HG03457 (cell line): Measurements from ENCODE around the gene RASL10B.

ENCODE experiments used
- ATAC-seq: cut with Tn5 transposase; IDR thresholded peaks from one replicate; pipeline ENCODE4 v1.9.1; 2021; ENCODE audit warnings: moderate number of reproducible peaks; ENCODE audit not compliant: unreplicated experiment

The RASL10B gene

GRCh38 chr17:35791681-35792350 lies 60.4 kb downstream of the RASL10B start:
- no peak for ATAC-seq
